Epithelial cell of prostate (primary cell): ENCODE measurements around the gene CLCN6.

Source experiments
- DNase-seq: peaks from one replicate; pipeline ENCODE4 v3.0.0-alpha.2; 2011; ENCODE audit warnings: low read depth, low spot score
- H3K27ac ChIP-seq: fragments of 450-650 bp; 2 replicates; pipeline ENCODE4 v1.5.1; 2017; ENCODE audit warnings: mild to moderate bottlenecking

Gene CLCN6

DNA sequence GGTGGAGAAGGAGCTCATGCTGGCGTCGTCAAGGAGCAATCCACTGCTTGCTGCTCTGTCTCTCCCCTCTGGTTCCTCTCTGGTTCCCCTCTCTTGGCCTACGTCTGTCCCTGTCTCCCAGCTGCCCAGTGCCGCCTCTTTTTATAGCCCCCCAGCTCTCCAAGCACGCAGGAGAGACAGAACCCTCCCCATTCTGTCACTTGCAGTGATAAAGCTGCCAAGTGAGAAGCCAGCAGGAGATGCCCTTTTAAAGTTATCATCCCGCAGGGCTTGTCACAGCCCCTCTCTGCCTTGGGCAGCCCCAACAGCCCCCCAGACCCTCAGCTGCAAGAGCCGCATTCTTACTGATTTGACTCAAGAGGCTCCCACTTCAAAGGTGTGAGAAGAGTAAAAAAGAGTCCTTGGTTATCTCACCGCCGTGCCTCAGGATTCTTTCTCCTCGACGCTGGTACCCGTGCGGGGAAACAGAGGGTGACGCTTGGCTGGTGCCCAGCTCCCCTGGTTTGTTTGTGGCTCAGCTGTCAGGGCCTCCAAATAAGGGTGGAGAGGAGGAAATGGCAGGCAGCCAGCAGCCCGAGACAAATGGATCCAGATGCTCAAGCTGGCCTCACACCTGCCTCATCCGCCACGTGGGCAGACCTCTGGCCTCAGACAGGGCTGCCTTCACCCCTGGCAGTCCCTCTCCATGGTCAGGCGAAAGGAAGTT, 41.8 kb downstream of the CLCN6 start, which contains the start of gene NPPA:
Gene NPPA (minus strand): TSS at position 117 of the 706 bp plus-strand sequence. CDS start 99 bp downstream, at position 18.
- DNase-seq: no peak
- H3K27ac ChIP-seq: no peak within 1 kb of the TSS

DNA sequence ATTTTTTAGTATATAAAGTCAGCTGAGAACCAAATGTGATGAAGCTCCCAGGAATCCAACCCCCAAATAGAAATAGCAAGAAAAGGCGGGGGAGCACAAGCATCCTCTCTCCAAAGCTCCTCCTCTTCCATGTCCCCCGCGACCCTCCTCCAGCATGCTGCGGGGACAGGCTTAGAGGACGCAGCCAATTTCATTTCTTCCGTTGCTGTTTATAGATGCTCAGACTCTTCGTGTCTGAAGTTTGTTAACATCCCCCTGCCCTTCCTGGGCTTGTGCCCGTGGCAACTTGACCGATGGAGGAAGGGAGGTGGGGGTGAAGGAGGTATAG, 42.3 kb downstream of the CLCN6 start:
- no peak for DNase-seq
- H3K27ac ChIP-seq: no peak overlapping the region

DNA sequence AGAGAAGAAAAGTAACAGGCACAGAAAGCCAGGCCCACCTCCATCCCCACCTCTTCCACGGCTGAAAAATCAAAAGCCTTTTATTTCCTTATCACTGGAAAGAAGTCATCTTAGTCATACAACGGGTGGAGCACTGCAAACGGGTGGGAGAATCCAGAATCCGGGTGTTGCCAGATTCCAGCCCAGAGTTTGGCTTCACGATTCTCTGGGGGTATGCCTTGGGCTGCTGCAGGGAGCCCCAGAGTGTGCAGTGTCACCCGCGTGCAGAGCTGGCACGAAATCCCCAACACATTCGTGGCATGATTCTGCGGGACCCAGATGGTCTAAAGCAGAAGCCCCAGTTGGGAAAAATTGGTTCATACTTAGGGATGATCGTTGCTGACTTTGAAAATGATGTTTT, 44.2 kb downstream of the CLCN6 start:
- DNase-seq: no peak
- no peak overlapping the region for H3K27ac ChIP-seq

DNA sequence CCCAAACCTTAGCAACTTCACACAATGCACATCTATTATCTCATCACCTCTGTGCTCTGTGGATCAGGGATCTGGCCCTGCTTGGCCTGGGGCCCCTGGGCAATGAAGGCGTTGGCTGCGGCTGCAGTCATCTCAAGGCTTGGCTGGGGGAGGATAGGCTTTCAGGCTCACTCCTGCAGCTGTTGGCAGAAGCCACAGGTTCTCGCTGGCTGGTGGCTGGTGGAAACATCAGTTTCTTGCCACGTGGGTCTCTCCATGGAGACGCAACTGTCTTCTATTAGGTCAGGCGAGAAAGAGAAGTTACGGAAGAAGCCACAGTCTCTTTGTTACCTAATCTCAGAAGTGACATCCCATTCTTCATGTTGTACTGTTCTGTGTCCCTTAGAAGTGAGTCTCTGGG, 45.2 kb downstream of the CLCN6 start:
- no peak overlapping the region for H3K27ac ChIP-seq
- no peak for DNase-seq

DNA sequence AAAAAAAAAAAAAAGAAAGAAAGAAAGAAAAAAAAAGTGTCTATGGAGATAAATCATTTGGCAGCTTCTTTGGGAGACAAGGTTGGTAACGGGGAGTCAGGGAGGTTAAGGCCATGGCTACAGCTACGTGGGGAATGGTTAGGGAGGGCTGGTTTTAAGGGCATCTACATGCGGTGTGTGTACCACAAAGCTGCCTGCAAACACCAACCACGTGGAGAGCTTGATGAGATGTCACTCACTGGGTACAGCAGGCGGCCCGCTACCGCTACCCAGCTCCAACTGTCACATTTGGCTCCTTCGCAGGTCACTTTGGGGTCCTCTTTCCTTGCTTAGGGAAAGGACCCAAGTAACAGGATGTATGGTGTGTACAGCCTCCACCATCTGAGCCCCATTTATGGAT, 48.5 kb downstream of the CLCN6 start:
- no peak for DNase-seq
- no peak overlapping the region for H3K27ac ChIP-seq

DNA sequence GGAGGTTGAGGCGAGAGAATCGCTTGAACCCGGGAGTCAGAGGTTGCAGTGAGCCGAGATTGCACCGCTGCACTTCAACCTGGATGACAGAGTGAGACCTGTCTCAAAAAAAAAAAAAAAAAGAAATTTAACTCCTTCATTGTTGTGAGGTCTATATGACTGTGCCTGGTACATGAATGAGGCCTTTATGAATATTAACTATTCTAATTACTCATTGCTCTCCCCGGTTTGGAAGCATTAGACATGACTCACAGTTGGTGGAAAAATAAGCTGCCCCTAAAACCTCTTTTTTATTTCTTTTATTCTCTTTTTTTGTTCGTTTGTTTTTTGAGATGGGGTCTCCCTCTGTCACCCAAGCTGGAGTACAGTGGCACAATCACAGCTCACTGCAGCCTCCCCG, 49.4 kb downstream of the CLCN6 start:
- DNase-seq: no peak
- no peak overlapping the region for H3K27ac ChIP-seq

DNA sequence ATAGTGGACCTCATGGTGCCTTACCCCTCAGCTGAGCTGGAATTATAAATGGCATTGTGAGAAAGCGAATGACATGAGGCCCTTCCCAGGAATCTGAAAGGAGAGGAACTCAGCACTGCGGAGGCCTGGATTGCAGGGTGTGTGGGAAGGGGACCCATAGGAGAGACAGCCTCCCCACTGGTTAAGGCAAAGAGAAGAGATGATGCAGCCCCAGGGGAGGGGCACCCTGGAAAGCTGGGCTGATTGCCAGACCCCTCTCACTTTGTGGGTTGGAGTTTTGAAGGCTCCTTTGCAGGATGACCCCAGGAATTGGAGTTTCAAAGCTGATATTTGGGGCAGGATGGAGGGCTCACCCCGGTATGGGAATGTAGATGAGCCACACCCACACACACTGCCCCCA, 50.7 kb downstream of the CLCN6 start:
- H3K27ac ChIP-seq: no peak overlapping the region
- DNase-seq: no peak

DNA sequence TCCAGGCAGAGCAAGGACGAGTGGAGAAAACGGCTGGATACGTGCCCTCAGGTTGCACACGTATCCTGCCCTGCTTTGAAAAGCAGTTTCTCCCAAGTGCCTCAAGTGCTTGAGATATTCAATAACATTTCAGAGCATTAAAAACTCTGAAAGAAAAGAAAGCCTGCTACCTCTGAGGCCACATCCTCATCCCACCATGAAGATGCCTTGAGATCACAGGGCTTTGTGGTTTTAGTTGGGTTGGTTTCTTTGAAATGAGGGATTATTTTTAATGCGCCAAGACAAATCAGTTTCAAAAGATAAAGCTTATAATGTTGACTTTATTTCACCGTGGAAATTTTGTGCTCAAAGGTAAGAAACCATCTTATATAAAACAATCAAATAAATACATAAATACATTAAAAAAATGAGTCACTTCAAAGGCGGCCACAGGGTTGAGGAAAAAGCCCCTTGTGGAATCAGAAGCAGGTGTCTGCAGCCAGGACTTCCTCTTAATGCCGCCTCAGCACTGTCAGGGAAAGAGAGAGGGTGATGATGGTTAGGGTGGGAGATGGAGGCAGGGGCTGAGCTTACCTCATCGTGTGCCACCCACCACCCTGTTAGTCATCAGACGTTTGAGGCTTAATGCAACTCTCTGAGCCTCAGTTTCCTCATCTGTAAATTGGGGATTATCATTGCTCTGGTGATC, 51.3 kb downstream of the CLCN6 start:
- H3K27ac ChIP-seq: no peak overlapping the region
- DNase-seq: no peak

DNA sequence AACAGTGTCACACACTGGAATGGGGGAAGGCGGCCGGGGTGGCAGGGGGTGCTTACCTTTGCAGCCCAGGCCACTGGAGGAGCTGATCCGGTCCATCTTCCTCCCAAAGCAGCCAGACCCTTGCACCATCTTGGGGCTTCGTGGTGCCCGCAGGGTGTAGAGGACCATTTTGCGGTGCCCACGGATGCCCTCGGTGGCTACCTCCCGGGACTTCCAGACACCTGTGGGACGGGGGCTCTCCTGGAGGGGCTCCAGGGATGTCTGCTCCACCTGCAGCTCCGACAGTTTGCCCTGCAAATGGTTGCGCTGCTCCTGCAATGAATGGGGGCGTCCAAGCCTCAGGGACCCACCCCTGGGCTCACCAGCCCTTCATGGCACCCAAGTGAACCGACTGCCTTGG, 52.2 kb downstream of the CLCN6 start:
- no peak for DNase-seq

DNA sequence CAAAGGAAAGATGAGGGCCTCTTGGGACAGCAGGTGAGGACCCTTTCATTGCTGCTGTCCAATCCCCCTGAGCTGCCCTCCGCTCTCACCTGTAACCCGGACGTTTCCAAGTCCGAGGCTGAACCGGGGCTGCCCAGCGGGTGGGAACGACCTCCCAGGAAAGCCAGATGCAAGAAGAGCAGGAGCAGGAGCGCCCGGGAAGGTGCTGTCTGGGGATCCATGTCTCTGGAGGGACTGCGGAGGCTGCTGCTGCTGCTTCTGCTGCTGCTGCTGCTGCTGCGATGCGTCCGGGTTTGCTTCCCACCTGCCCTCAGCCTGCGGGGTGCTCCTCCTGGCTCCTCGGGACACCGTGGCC, 52.6 kb downstream of the CLCN6 start, which contains the start of gene NPPB:
Gene NPPB (minus strand): TSS at position 333 of the 355 bp plus-strand sequence. CDS start 112 bp downstream, at position 221.
- no peak within 1 kb of the TSS for H3K27ac ChIP-seq
- no peak for DNase-seq

More for the DNA sequence above, 52.2 kb downstream of the CLCN6 start:
- H3K27ac ChIP-seq: no peak overlapping the region

DNA sequence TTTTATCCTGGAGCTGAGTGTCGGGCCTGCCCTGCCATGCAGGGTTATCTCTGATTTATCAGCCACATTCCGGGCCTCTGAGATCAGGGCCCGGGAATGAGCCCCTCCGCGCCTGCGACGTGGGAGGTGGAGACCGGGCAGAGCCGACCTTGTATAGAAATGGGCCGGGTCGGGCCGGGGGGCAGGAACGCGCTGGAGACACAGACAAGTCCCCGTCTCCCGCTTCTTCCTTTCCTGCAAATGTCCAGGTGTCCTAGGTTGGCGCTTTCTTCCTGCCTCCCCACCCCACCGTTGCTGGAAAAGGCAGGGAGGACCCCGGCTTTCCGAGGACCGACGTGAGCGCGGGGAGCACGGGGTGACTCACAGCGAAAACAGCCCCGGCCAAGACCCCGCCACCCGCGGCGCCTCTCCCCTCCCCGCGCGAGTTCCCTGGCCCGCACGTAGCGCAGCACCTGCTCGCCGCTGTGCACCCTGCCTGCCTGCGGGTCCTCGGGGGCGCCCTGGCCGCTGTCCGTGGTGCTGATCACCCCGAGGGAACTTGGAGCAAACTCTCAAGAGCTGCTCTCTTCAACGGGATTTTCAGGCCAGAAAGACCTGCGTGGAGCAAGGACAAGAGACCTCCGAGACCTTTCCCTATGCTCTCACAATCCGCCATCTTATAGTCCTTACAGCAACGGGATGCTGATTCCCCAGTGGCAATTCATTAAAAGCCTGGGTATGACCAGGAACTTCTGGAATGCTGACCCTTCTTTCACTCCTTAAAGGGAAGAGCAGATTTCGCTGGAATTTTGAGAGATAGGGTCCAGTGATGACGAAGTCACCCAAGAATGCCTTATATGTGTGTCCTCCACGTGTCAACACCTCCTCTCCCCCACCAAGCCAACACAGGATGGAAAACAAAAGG, 53.2 kb downstream of the CLCN6 start:
- H3K27ac ChIP-seq: no peak overlapping the region
- no peak for DNase-seq

DNA sequence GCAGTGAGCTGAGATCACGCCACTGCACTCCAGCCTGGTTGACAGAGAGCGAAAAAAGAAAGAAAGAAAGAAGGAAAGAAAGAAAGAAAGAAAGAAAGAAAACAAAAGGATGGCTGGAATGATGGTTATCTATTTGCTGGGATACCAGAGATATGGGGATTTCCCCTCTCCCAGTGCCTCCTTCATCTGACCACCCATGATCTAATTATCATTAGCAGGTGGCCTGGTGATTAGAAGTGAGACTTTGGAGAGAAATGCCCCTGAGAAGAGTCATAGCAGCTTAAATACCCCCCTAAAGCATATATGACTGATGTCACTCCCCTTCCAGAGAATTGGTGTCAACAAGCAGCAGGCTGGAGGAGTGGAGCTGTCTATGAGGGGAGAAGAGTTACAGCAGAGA, 54.1 kb downstream of the CLCN6 start:
- H3K27ac ChIP-seq: no peak overlapping the region
- no peak for DNase-seq

DNA sequence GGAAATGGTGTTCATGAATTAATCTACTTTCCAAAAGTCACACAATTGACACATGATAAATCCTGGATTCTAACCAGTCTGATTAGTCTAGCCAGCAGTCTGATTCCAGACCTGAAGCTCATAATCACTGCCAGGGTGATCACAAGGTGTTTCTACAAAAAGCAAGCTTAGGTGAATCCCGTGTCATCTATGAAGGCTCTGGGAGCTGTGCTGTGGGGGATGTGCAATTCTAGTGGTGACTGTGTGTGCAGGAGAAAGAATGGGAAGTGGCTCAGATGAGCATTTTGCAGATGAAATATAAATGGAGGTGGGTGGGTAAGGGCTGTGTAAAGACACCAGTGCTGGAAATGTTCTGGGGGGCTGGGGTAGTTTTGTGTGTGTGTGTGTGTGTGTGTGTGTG, 54.6 kb downstream of the CLCN6 start:
- no peak overlapping the region for H3K27ac ChIP-seq
- DNase-seq: no peak

DNA sequence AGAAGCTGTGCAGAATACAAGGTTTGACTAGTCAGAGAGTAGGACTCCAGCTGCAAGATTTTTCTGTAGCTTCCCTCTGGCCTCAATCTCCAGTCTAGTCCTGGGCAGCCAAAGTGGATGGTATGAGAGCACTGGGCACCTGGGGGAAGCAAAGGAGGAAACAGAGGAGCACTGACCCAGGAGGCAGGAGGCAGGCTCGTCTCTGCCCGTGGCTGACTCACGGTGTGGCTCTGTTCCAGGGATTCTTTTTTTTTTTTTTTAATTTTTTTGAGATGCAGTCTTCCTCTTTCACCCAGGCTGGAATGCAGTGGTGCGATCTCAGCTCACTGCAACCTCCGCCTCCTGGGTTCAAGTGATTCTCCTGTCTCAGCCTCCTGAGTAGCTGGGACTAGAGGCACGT, 56.9 kb downstream of the CLCN6 start:
- no peak for DNase-seq
- H3K27ac ChIP-seq: no peak overlapping the region

DNA sequence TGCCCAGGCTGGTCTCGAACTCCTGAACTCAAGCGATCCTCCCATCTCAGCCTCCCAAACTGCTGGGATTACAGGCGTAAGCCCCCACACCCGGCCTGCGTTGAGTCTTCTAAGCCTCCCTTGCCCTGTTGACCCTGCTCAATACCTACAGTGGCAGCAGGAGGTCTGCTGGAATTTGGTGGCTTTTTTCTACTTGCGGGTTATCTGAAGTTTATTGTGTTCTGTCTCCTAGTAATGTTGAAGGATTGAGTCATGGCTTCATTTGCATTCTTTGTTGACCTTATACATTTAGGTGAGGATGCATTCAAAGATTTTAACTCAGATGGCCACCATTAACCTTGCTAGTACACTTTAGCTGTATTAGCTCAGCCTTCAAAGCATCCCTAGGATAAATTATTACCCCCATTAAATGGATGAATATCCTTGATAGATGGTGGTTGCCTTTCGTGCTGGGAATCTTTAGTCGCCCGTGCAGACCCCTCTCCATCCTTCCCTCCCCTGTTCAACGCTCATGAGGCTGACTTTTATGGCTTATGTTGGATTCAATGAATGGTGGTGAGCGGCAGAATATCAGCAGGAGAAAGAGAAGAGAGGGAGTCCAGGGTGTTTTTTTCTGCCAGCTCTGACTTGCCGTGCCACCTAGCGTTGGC, 62.5 kb downstream of the CLCN6 start:
- H3K27ac ChIP-seq: no peak overlapping the region
- no peak for DNase-seq

DNA sequence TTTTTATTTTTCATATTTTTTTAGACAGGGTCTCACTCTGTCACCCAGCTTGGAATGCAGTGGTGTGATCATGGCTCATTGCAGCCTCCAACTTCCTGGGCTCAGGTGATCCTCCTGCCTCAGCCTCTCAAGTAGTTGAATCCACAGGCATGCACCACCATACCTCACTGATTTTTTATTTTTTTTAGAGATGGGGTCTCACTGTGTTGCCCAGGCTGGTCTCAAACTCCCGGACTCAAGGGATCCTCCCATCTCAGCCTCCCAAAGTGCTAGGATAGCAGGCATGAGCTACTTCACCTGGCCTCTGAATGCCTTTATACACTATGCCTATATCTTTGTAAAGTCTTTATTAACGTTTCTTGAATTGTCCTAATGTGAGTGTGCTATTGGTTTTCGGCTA, 63.1 kb downstream of the CLCN6 start:
- H3K27ac ChIP-seq: no peak overlapping the region
- DNase-seq: no peak

DNA sequence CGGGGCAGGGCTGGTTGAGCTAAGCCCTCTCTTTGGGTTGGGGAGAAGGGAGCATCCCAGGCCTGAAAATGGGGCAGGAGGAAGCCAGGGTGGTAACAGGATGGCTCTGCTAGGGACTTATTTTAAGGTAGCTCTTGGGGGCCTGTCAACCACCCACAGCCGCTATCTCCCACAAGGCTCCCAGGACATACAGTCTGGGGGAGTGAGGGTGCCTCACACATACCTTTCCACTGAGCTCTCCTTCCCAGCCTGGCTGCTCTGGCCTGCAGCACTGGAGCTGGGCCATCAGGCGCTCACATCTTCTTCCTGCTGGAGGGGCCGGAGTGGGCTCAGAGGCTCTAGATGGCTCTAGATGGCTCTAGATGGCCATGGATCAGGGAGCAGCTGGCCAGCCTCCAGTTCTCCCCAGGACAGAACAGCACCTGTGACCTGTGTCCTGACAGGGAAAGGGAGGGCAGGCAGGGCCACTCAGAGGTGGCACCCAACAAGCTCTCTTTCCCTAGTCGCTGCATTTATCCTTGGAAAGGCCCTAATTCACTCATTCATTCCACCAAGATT, 63.7 kb downstream of the CLCN6 start:
- DNase-seq: no peak
- H3K27ac ChIP-seq: no peak overlapping the region

DNA sequence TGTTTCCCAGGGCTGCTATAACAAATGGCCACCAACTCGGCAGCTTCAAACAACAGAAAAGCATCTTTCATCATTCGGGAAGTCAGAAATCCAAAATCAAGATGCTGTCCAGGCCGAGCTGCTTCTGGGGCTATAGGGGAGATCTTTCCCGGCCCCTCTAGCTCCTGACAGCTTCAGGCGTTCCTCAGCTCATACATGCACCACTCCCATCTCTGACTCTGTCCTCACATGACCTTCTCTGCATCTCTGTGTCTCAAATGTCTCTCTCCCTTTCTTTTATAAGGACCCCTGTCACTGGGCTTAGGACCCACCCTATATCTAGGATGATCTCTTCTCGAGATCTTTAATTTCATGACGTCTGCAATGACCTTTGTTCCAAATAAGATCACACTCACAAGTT, 66.6 kb downstream of the CLCN6 start:
- no peak overlapping the region for H3K27ac ChIP-seq
- no peak for DNase-seq

DNA sequence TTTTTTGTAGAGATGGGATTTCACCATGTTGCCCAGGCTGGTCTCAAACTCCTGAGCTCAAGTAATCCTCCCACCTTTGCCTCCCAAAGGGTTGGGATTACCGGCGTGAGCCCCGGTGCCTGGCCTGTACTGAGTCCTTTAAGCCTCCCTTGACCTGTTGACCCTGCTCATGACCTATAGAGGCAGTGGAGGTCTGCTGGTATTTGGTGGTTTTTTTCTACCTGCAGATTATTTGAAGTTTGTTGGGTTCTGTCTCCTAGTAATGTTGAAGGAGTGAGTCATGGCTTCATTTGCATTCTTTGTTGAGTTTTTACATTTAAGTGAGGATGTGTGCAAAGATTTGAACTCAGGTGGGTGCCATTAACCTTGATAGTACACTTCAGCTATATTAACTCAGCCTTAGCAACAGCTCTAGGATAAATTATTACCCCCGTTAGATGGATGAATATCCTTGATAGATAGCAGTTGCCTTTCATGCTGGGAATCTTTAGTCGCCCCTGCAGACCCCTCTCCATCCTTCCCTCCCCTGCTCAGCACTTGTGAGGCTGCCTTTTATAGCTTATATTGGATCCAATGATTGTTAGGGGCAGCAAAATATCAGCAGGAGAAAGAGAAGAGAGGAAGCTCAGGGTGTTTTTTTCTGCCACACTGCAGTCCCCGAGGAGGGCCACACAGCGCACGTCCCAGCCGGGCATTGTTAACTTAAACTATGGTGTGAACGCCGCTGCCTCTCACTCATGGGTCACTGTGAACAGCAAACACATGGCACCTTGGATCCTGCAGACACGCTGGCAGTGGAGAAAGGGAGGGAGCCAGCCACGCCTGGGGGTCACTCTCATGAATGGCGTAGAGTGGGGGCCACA, 67.6 kb downstream of the CLCN6 start:
- H3K27ac ChIP-seq: no peak overlapping the region
- DNase-seq: no peak

DNA sequence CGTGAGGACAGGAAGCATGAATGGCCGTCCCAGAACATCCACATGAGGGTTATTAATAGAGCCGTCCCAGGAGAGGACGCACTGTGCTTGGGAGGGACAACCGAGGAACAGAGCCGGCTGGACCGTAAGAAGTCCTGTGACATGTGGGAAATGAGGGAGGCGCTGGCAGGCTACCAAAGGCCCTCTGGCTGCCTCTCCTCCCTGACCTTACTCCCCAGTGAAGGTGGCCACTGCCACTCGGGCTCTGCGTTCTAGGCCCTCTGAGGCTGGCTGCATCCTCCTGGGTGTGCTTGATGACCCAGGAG, 68.2 kb downstream of the CLCN6 start:
- DNase-seq: no peak
- no peak overlapping the region for H3K27ac ChIP-seq
